Thyroid gland (tissue), 4 donors: ENCODE data around the gene SLITRK3. TPM values are rescaled to one million over a fixed set of nuclear protein-coding genes. Genes with fewer than 3 reads are reported as not detected.

Source experiments
- DNase-seq, 2 donors: peaks; one replicate each; pipeline ENCODE4 v3.0.0-alpha.2; 2019
- H3K27ac ChIP-seq, 3 donors: fragments of 200-600 bp; sonication (generic); 1 replicate in 2 of 3; 2 replicates in 1 of 3; pipeline ENCODE4 v1.5.1; 2016 to 2019; ENCODE audit warnings: mild to moderate bottlenecking in 1 of 3, moderate library complexity in 1 of 3
- H3K27me3 ChIP-seq: fragments of 200-600 bp; sonication (generic); one replicate; pipeline ENCODE4 v1.5.1; 2019
- H3K36me3 ChIP-seq, 2 donors: fragments of 200-600 bp; sonication (generic); one replicate each; pipeline ENCODE4 v1.5.1; 2016 to 2019
- H3K4me1 ChIP-seq, 2 donors: fragments of 200-600 bp; sonication (generic); one replicate each; pipeline ENCODE4 v1.5.1; 2017 to 2019
- H3K4me3 ChIP-seq, 3 donors: fragments of 200-600 bp; sonication (generic); replicated peaks in 1 of 3; 1 replicate in 2 of 3; 2 replicates in 1 of 3; pipeline ENCODE4 v1.5.1; 2016; ENCODE audit warnings: mild to moderate bottlenecking in 1 of 3
- H3K9me3 ChIP-seq: fragments of 200-600 bp; sonication (generic); one replicate; pipeline ENCODE4 v1.5.1; 2017
- CTCF ChIP-seq, 6 experiments: fragments of 200-600 bp in 3 of 6; fragments of 450-650 bp in 3 of 6; sonication (generic) in 3 of 6; IDR thresholded peaks; one replicate each; pipeline ENCODE4 v1.5.1; 2016 to 2019; ENCODE audit warnings: antibody characterized with exemption in 6 of 6, mild to moderate bottlenecking in 2 of 6, inconsistent platforms in 1 of 6, moderate library complexity in 1 of 6
- POLR2A ChIP-seq, 2 donors: fragments of 450-650 bp; IDR thresholded peaks; one replicate each; pipeline ENCODE4 v1.6.1; 2017; ENCODE audit warnings: antibody characterized with exemption in 2 of 2, mild to moderate bottlenecking in 2 of 2, moderate library complexity in 1 of 2
- WGBS, 2 donors: methylation state at CpG; one replicate each; pipeline ENCODE4 v1.1.5; 2017; 5-methylcytosine and 5-hydroxymethylcytosine counted together
- intact Hi-C: fragments of 100-400 bp; cut with DNase I; formaldehyde crosslinking; loops from one replicate; pipeline ENCODE4 v1.15.1; 2023
- total RNA-seq, 4 donors: library from RNA; depleted of rRNA; stranded (reverse); fragments of >200 nt; gene quantifications; one replicate each; pipeline ENCODE4 v1.2.3, GENCODE V29; 2016

Gene SLITRK3
- 1 to 10 TPM in 1 of 4 donors, under 1 TPM in 2, not detected in 1; 0.13 to 1.9 (median 0.67) TPM for total RNA-seq

- Histone ChIP-seq H3K4me3 (peak within 1 kb of the TSS in 2 of 3 donors; percentile 18 to 31), H3K4me1 (peaks cover 0 to 40% of the 10 kb centered on the region in 2 donors), H3K27ac (no peak within 1 kb of the TSS), H3K27me3 (no peaks in the 10 kb centered on the region), H3K36me3 (no peaks in the 10 kb centered on the region), H3K9me3 (no peaks in the 10 kb centered on the region)
- TF ChIP-seq POLR2A (IDR thresholded peaks at IDR 0.05) (no peak), CTCF (IDR thresholded peaks at IDR 0.05) (no peak)
- WGBS, 2 donors: 3% methylated on average over 36 to 43 of the region's 43 CpGs
- peak; percentile 20 to 27 for DNase-seq
- intact Hi-C loops: no loop called here
Measured at GRCh38 chr3:165195640-165196576, at the start of gene SLITRK3. TSS of gene SLITRK3 (minus strand) at chr3:165196384. CDS start at chr3:165190830, 5,554 bp downstream.

- no peak overlapping the region for H3K4me3 ChIP-seq
- no peaks in the 10 kb centered on the region for H3K36me3 ChIP-seq
- intact Hi-C loops: no loop called here
- H3K27me3 ChIP-seq: no peaks in the 10 kb centered on the region
- no peaks in the 10 kb centered on the region for H3K4me1 ChIP-seq
- no peak for DNase-seq
- H3K9me3 ChIP-seq: no peaks in the 10 kb centered on the region
- TF ChIP-seq POLR2A (IDR thresholded peaks at IDR 0.05): no peak
- TF ChIP-seq CTCF (IDR thresholded peaks at IDR 0.05): no peak
- H3K27ac ChIP-seq: no peak overlapping the region
Measured at GRCh38 chr3:165243597-165243996, 47.4 kb upstream of the SLITRK3 start.

- TF ChIP-seq CTCF (IDR thresholded peaks at IDR 0.05): no peak
- H3K4me3 ChIP-seq: no peak overlapping the region
Measured at GRCh38 chr3:165233501-165234195, 37.5 kb upstream of the SLITRK3 start.

GRCh38 chr3:165225604-165226003 lies 29.4 kb upstream of the SLITRK3 start:
- intact Hi-C loops: no loop called here
- no peak overlapping the region for H3K27ac ChIP-seq
- TF ChIP-seq CTCF (IDR thresholded peaks at IDR 0.05) (no peak), POLR2A (IDR thresholded peaks at IDR 0.05) (no peak)
- no peaks in the 10 kb centered on the region for H3K4me1 ChIP-seq
- no peaks in the 10 kb centered on the region for H3K9me3 ChIP-seq
- no peak for DNase-seq
- WGBS, 2 donors: 42 to 66% methylated on average over 1 of the region's 1 CpG
- no peaks in the 10 kb centered on the region for H3K36me3 ChIP-seq
- no peaks in the 10 kb centered on the region for H3K27me3 ChIP-seq
- H3K4me3 ChIP-seq: no peak overlapping the region

More at GRCh38 chr3:165233501-165234195, 37.5 kb upstream of the SLITRK3 start:
- WGBS, 2 donors: 76 to 77% methylated on average over 5 of the region's 5 CpGs
- DNase-seq: no peak
- H3K27me3 ChIP-seq: no peaks in the 10 kb centered on the region
- no peaks in the 10 kb centered on the region for H3K4me1 ChIP-seq
- no peak overlapping the region for H3K27ac ChIP-seq
- H3K9me3 ChIP-seq: no peaks in the 10 kb centered on the region
- H3K36me3 ChIP-seq: no peaks in the 10 kb centered on the region
- intact Hi-C loops: no loop called here

- intact Hi-C loops: no loop called here
- H3K27me3 ChIP-seq: no peaks in the 10 kb centered on the region
- no peak overlapping the region for H3K27ac ChIP-seq
- DNase-seq: no peak
- H3K9me3 ChIP-seq: no peaks in the 10 kb centered on the region
- TF ChIP-seq CTCF (IDR thresholded peaks at IDR 0.05): no peak
- no peak for TF ChIP-seq POLR2A (IDR thresholded peaks at IDR 0.05)
- WGBS, 2 donors: 41 to 63% methylated on average over 2 of the region's 2 CpGs
- H3K4me3 ChIP-seq: no peak overlapping the region
- no peaks in the 10 kb centered on the region for H3K36me3 ChIP-seq
- H3K4me1 ChIP-seq: no peaks in the 10 kb centered on the region
Measured at GRCh38 chr3:165217739-165218138, 21.6 kb upstream of the SLITRK3 start.
